NCI-H2171 (cell line): ENCODE measurements around the gene SLC25A21.
"Not testable (repeated sequence)": the region's sequence is repeated elsewhere in the genome, so short reads cannot be mapped to it uniquely, and the experiment has no call there.

ENCODE experiments used
- DNase-seq: peaks from one replicate; lab custom pipeline; 2025; lab: John Stamatoyannopoulos, UW

SLC25A21 gene

DNA sequence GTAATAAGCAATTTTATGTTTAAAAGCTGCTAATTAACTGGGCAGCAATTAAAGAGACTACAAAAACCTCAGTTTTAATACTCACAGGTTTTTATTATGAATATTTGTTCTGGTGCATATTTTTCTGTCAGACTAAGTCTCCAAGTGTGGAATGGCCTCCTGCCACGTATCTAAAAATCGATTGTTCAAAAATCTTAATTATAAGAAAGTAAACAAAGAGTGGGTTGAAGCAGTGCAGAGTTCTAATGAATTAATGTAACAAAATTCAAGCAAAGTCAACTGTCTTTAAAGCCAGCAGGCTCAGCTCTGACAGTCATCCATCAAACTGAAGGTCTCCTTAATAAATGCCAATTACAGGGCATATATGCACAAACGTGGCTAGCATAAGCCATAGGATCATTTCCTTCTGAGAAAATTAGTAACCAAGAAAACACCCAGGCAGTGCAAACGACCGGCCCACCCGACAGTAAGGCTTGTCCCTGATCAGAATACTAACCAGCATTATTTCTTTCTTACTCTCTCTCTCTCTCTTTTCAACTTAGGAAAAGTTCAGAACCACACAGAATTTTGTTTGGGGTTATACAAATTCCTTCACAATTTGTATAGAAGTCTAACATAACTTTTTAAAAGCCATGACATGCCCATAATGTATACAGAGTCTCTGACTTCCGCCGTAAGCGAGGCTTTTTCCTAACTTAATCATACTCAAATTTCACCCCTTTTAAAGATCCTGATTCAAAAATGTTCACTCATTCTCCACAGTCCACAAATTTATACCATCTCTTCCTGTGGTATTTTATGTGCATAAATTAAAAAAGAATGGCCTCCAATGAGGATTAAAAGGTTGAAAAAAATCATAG lies 83.8 kb downstream of the SLC25A21 start:
- DNase-seq: no peak

DNA sequence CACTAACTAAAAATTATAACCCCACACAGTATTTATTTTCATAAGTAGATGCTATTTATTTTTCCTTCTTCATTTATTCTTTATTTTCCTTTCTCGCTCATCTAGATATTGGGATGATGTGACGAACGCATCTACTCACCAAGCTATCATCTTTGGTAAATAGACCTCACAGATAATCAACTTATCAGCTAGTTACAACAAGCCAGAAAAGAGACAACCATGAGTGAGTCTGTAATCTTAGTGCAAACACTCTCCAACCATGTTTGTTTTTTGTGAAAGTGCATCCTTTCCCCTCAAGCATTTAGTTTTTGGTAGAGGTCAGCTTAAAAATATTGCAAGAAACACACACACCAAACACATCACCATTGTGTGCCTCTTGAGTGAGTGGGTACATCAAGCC lies 84.9 kb downstream of the SLC25A21 start:
- DNase-seq: no peak

DNA sequence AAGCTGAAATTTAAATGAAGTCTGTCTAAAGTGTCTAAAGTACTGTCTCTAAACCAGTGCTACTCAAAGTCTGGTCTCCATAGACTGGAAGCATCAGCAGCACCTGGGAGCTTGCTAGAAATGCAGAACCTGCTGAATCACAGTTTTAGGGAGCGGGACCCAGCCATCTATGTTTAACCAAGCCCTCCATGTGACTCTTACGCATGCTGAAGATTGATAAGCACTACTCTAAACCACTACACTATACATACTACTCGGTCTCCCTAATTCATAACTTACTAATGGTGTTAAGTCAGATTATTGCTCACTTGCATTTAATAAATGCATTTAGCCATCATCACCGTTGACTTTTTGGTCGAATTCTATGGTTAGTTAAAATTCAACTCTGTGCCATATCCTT lies 88.8 kb downstream of the SLC25A21 start:
- no peak for DNase-seq

DNA sequence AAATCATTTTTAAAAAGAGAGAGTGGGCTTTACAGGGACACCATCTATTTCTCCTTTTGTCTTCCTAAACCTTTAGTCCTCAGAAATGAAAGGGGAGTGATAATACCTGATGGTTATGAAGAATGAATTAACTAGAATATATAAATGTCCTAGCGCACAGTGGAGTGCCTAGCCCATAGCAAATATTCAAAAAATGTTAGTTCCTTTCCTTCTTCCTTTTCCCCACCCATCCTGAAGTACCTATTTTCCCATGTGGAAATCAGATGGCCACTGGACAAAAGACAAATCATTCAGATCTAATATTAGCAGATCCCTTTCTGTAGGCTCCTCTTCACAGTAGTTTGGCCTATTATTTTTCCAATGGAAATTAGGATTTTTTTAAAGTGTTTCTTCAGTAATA lies 90.0 kb downstream of the SLC25A21 start:
- no peak for DNase-seq

DNA sequence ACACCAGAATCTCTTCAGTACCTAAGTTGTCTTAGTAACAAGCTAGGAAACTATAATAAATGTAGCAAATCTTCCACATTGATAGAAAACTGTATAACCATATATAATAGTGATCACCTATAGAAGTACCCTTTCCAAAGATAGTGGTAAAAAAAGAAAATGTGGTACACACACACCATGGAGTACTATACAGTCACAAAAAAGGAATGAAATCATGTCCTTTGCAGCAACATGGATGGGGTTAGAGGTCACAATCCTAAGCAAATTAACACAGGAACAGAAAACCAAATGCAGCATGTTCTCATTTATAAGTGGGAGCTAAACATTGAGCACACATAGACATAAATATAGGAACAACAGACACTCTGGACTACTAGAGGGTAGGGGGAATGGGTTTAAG lies 90.5 kb downstream of the SLC25A21 start:
- DNase-seq: no peak

DNA sequence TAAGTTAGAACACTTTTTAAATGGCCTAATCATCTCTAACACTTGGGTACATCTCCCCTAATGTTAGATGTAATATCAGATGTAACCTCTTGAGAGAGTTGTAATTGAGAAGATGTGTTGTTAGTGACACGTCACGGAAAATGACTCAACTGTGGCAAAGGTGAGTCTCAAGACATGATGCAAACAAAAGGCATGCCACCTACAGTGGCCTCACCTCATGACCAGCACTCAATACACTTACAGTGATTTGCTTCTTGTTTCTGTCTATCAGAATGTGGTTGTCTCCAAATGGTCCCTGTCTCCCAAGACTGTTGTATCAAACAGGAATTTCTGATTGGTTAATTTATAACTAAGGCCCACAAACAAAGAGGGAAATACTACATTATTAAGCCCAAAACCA lies 91.2 kb downstream of the SLC25A21 start:
- DNase-seq: no peak

DNA sequence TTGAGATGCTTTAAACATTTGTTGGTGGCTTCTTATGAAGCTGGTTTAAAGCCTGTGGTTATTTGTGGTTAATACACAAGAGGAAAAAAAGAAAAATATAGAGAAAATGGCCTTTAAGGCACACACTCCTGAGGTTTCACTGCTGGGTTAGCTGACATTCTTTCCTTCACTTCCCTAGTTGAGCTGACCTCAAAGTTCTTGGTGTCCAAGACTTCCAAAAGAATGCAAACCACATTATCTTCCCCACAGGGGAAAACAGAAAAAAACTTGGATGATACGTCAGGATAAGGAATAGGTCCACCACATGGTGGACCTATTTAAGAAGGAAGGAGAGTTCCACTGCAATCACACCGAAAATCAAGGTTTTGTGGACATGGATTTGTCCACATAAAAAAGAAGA lies 94.3 kb downstream of the SLC25A21 start:
- no peak for DNase-seq

DNA sequence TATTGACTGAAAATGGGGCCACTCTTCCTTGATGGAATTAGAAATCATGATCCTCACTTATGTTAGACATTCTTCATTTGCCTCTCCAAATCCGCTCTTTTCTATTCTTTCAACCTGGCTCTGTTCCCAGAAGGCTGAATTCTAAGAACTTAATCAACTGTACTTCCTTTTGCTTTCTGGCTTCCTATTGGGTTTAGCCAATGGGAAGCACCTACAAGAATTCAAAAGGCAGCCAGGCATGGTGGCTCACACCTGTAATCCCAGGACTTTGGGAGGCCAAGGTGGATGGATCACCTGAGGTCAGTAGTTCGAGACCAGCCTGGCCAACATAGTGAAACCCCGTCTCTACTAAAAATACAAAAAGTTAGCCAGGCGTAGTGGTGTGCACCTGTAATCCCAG lies 98.1 kb downstream of the SLC25A21 start:
- DNase-seq: not testable (repeated sequence)

DNA sequence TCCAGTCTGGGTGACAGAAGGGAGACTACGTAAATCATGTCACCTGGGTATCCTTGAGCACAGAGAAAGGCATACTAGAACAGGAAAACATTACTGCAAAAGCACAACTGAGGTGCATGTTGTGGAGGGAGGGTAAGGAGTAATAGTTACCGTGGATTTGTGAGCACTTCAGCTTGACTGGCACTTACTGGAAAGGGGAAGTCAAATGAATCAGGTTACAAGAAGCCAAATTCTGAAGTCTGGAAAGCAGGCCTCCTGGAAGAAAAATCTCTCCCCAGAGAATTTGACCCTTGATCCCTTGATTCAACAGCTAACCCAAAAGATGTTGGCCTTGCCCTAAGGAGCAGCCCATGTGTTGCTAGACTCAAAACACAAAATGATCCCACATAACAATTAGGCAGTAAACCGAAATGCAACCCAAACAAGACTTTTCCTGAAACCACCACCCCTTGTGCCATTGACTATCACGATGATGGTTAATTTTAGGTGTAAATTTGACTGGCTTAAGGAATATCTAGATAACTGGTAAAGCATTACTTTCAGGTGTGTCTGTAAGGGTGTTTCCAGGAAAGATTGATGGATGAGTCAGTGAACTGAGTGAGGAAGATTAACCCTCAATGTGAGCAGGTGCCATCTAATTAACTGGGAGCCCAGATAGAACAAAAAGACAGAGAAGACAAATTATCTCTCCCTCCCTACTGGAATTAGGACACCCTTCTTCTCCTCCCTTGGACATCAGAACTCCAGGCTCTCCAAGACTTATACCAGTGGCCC lies 108.8 kb downstream of the SLC25A21 start:
- no peak for DNase-seq

DNA sequence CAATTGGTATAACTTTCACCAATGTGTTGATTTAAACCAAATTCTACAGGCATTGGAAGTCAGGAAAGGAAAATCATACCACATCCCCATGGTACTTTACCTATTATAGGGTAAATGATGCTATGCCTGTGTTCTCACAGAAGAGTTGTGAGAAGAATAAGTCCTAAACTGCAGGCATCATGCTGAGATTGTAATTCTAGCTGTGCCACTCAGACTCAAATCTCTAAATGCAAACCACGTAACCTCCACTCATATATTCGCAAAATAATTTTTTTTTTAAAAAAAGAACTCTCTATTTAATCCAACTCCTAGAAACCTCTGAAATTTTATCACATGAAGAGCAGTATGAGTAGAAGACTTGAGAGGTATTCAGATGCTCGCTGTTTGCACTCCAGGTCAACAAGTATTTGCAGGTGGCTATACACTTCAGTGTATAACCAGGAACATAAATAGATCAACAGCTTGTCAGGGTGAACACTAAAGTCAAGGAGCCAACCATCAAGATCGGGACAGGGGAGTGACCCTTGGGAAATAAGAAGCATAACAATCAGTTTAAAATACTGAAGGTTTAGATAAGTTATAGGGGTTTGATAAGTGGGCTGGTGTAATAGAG lies 110.1 kb downstream of the SLC25A21 start:
- DNase-seq: no peak

DNA sequence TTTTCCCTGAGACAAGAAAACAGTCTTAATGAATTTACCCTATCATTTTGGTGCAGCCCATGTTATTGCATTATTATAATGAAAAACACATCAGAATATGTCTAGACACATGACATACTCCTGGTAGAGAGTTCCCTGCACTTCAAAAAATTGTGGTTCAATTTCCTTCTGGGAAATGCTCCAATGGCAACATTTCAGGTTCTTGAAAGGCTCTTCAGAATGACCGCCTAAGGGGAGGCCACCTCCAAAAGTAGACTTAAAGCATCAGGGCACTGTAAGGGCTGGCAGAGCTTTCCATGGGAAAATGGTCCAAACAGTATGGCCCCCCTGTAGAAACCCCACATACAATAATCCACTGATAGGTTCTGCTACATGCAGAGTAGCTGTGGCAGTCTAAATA lies 110.7 kb downstream of the SLC25A21 start:
- no peak for DNase-seq

DNA sequence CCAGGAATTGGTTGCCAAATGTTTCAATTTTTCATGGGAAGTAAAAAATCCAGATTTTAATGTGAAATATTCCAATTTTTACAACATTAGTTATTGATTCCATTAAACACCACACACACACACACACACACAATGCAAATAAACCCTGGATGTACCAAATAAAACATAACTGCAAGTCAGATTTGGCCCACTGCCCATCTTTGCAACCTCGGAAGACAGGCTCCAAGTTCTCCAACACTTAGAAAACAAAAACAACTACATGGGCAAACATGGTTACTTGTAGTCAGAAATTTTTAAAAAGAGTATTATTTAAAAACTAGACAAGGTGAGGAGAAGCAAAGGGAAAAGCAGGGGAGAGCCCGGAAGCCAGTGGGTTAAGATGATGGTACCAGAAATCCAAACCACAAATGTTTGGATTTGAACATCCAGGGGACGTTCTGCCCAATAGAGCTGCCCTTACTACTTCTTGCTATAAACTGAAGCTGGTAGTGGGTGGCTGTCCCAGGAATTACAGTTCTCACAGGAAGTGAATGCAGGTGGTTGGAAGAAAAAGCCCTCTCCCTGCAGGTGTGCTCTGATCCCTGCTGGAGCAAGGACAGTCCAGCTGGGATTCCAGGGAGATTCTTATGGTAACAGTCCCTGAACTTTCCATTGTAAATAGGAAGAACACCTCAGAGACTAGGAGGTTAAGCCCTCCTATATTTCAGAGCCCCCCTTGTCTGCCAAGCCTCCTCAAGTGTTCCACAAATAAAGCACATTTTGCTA lies 111.7 kb downstream of the SLC25A21 start:
- DNase-seq: no peak

DNA sequence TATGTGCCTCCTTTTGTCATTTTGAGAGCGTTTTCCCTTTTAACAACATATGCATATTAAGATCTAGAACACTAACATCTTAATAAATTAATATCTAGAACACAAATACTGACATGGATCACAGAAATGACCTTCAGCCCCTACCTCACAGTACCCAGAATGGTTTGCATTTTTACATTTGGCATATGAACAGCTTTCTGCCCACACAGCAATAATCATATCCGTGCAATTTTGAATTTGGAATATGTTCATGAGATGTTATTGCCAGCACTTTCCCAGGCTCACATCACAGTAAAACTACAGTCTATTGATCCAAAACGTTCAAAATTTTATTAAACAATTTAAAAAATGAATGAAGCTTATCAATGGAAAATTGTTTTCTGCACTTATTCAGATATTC lies 114.6 kb downstream of the SLC25A21 start:
- no peak for DNase-seq

DNA sequence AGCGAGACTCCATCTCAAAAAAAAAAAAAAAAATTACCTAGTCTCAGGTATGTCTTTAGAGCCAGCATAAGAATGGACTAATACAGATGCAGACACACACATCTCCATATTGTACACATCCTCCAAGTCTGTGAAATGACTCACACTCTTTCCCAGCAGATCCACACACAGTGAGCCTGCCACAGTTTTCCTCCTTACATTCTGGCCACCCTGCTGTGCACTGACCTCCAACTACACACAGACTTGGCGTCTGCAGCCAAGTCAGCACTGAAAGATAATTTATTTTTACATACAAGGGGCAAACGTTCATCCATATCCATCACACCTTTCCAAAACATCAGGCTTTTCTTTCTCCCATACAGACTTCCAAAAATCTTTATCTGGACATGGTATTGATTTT lies 115.9 kb downstream of the SLC25A21 start:
- no peak for DNase-seq

DNA sequence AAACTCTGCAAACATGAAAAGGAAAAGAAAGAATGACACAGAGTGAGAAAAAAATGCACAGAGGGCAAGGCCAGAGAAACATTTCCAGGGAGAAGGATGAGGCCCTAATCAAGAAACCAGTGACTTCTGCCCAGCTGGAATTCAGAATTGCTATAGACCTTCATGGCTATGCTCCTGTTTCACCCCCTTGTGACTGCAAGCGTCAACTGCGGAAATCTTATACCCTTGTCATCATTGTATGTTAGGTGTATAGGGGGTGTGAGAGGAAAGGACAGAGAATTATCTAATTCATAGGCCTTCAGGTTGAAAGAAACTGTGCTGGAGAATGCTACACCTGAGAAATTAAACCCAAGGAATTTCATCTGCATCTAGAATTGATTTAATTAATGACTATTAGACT lies 117.5 kb downstream of the SLC25A21 start:
- DNase-seq: no peak

DNA sequence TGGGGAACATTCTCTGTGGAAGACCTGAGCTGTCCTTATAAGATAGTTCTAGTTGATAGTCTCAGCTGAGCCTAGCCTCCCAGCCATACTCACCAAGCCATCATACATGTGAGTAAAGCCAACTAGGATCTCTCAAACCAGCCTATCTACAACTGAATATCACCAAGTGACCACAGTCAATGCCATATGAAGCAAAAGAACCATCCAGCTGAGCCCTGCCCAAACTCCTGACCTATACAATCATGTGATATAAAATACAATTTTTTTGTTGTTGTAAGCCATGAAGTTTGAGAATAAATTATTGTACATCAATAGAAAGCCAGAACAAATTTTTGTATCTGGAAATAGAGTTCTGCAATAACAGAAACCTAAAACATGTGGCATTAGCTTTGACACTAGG lies 118.3 kb downstream of the SLC25A21 start:
- DNase-seq: no peak

DNA sequence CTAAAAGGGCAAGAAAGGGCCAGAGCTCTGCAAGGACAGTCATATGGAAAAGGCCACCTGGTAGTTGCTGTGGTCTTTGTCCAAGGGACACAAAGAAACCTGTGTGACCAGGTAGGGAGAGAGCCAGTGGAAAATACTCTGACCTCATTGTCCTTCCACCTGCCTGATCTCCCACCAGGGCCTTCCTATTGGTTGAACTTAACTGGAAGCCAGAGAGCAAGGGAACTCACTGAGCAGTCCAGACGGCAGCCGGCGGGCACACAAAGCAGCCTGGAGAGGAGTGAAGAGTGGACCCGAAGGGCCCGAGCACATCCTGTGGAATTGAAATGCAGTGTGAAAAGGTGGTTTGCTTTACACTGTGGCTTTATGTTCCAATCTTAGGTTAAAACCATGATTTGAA lies 120.7 kb downstream of the SLC25A21 start:
- no peak for DNase-seq

DNA sequence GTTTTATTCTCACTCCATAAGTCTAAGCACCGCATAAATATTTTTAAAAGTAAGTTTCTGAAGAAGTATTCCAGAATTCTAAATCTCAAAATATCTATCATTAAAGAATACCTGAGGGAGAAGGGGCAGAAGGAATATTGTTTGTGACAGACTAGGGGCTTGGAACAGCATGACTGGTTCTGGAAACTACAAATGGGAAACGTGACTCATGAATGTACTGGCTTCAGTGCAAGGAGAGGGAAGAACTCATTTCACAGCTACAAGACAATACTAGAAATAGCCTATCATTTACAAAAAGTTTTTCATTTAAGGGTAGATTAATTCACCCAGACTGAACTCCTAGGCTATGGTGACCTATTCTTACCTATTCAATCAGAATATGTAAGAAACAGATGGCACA lies 121.3 kb downstream of the SLC25A21 start:
- no peak for DNase-seq

DNA sequence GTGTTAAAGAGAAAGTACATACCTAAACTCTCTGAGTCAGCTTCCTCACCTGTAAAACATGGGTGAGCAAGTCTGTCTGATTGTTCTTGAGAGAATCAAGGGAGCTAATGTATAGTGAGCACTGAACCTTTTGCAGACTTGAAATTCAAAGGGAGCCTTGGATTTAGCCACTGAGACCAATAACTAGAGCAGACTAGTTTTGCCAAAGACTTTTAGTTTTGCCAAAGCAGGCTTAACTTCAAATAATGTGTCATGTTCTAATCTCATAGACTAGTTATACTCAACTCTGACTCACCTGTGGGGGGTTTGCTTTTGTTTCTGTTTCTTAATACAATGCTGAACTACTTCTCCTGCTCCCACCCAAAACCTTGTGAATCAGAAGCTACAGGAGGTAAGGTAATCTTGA lies 123.7 kb downstream of the SLC25A21 start:
- DNase-seq: no peak

DNA sequence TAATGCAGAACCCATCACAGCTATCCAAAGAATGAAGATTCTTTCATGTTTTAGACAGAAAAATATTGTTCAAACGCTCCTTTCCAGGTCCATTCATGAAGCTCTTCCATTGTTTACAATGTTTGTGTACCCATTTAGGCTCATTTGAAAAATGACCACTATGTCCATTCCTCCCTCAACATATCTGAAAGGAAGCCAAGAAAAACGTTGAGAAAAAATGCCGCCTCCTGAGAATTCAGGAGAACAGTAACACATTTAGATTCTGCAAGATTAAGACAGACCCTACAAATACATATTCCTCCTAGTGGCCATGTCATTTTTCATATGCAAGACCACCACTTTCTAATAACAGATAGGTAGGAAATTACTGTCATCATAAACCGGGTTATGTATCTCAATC lies 124.4 kb downstream of the SLC25A21 start:
- no peak for DNase-seq

DNA sequence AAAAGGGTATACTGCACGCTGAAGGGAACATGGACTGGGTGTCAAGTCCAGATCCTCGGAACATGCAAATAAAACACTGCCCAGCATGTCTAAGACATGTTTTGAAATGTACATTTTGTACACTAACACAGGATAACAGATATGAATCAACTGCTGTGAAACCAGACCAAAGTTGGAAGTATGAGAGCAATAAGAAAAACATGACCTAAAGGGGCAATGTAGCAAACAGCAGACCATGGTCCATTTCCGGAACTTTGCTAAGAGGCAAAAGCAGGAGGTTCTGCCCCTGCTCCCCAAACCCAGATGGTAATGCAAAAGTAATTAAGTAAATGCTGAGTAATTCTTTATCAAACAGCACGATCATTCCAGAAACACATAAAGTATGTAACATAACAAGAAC lies 125.2 kb downstream of the SLC25A21 start:
- DNase-seq: no peak

DNA sequence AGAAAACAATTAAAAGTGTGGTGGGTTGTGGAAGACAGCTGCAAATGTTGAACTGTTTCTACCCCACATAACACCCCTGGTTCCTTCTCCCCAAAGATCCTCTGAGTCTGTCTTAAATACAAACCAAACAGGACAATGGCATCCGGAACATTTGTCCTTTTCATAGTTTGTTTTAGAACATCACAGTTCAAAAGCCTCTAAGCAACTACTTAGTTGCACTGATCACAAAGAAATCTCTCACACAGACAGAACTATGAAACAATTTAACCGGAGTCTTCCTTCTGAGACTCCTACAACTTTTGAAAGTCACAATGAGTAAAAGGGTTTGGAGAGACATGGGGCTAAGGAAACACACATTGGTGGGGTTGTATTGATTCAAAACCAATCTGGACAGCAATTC lies 125.6 kb downstream of the SLC25A21 start:
- DNase-seq: no peak
